ENCODE data around the gene UFD1.

The UFD1 gene

DNA sequence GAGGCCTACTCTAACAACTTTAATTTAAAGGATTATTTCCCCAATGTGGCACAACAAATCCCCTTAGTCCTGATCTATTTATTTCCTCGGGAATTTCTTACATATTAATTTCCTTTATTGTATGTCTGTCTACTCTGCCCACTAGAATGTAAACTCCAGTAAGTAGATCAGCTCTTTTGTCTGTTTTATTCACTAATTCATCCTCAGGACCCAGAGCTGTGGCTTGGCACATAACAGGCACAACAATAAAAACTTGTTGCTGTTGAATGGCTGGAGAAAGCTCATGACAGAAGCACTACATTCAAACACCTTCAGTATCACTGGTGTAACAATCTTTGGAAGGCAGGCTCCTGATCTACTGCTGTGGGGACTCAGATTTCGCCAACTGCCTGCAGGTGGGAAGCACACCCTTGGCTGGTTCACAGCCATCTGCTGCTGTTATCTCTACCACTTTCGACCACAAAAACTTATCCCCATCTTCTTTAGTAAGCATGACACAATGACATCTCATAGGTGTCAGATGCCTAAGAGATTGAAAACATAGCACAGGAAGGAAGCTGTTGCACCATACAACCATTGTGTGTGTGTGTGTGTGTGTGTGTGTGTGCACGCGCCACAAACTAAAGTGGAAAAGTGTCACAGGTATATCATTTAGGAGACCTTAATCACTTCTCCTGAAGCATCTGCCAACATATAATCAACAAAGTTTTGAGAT is 59.4 kb downstream of the UFD1 start:
- no peak overlapping the region for H3K4me3 ChIP-seq (ENCODE audit: low read length)
- DNase-seq (ENCODE audit: low read depth), result no peak
- TF ChIP-seq, protein P1, sequence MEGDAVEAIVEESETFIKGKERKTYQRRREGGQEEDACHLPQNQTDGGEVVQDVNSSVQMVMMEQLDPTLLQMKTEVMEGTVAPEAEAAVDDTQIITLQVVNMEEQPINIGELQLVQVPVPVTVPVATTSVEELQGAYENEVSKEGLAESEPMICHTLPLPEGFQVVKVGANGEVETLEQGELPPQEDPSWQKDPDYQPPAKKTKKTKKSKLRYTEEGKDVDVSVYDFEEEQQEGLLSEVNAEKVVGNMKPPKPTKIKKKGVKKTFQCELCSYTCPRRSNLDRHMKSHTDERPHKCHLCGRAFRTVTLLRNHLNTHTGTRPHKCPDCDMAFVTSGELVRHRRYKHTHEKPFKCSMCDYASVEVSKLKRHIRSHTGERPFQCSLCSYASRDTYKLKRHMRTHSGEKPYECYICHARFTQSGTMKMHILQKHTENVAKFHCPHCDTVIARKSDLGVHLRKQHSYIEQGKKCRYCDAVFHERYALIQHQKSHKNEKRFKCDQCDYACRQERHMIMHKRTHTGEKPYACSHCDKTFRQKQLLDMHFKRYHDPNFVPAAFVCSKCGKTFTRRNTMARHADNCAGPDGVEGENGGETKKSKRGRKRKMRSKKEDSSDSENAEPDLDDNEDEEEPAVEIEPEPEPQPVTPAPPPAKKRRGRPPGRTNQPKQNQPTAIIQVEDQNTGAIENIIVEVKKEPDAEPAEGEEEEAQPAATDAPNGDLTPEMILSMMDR (conservative IDR thresholded peaks at IDR 0.05; ENCODE audit: low read depth, low read length), result no peak

GRCh38 chr22:19419086-19419463 is 59.9 kb downstream of the UFD1 start:
- H3K4me3 ChIP-seq (ENCODE audit: low read length), result no peak overlapping the region
- DNase-seq (ENCODE audit: low read depth), result no peak

DNA sequence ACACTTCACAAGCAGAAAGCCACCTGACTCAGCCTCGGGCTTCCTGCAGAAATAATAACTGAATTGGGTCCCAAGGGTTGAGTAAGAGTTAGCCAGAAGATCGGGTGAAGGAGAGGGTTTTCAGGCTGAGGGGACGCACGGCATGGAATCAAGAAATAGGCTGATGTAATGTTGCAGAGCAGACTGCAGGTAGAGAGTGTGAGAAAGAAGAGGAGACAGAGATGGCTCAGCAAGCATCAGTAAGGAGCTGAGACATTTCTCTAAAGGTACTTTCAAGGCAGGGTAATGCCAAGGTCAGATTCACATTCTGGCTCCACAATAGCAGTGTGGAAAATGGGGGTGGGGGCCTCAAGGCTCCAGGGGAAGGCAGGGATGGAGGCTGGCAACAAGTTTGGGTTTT is 66.1 kb downstream of the UFD1 start:
- TF ChIP-seq, protein P1 (conservative IDR thresholded peaks at IDR 0.05; ENCODE audit: low read depth, low read length), result no peak
- no peak overlapping the region for H3K4me3 ChIP-seq (ENCODE audit: low read length)
- DNase-seq (ENCODE audit: low read depth), result no peak

More at GRCh38 chr22:19419086-19419463, 59.9 kb downstream of the UFD1 start:
- TF ChIP-seq, protein P1 (conservative IDR thresholded peaks at IDR 0.05; ENCODE audit: low read depth, low read length), result no peak

DNA sequence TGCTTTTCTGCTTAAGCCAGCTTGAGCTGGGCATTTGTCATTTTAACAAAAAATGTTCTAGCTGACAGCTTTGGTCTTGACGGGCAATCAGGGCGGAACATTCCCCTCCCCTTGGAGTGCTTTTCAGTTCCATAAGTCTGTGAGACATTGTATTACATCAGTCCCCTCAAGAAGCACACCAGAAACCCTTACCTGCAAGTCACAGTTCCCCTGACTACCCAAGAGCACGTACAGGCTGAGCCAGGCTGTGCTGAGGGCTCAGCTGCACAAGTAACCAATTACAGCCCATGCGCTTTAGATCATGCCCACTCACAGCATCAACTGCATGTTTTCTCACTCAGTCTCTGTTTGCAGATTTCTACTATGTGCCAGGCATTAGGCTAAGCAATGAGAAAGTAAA is 66.5 kb downstream of the UFD1 start:
- DNase-seq (ENCODE audit: low read depth), result no peak
- TF ChIP-seq, protein P1 (conservative IDR thresholded peaks at IDR 0.05; ENCODE audit: low read depth, low read length), result no peak
- no peak overlapping the region for H3K4me3 ChIP-seq (ENCODE audit: low read length)

GRCh38 chr22:19411690-19412045 is 67.3 kb downstream of the UFD1 start:
- no peak overlapping the region for H3K4me3 ChIP-seq (ENCODE audit: low read length)
- TF ChIP-seq, protein P1 (conservative IDR thresholded peaks at IDR 0.05; ENCODE audit: low read depth, low read length), result no peak
- no peak for DNase-seq (ENCODE audit: low read depth)

DNA sequence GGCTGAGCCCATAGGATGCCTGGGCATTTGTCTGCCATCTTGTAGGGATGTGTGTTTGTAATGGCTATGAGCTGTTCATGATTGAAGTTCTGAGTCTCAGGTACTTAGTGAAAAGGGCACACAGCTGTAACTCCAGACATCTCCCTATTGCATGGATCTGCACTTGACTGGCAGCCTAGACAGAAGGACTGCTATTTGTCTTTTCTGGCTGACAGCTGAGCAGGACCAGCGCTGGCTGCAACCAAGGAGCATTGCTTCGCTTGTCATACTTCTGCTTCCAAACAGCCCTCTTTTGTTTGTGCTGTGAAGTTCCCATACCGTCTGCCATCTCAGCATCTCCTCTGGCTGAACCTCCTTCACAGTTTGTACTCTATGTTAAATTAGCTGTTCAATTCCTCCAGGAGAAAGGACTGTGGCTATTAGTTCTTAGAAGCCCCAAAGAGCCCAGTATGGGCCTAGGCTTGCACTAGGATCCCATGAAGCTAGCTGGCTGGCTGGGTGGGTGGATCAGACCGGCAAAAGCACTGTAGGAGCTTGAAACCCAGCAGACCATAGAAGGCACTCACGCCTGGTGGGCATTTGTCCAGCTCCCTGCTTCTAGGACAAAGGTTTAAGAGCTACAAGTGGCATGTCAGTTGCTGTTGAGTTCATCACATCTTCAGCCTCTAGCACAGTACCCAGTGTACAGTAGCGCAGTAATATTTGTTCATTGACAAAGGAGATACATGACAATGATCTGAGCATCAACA is 67.9 kb downstream of the UFD1 start:
- H3K4me3 ChIP-seq (ENCODE audit: low read length), result no peak overlapping the region
- no peak for DNase-seq (ENCODE audit: low read depth)
- TF ChIP-seq, protein P1 (conservative IDR thresholded peaks at IDR 0.05; ENCODE audit: low read depth, low read length), result no peak

All from retinal pigment epithelial cell (primary cell).